ENCODE data around the gene MAIP1. TPM values are rescaled to one million over a fixed set of nuclear protein-coding genes. Genes with fewer than 3 reads are reported as not detected.

The MAIP1 gene
- total RNA-seq, 1 donor from 2014 or later = 18.1 TPM

- TF ChIP-seq CTCF (IDR thresholded peaks at IDR 0.05; ENCODE audit: partially characterized antibody, unreplicated experiment) = no peak
- Mint-ChIP-seq H3K36me3 (ENCODE audit: unreplicated experiment) (no peaks in the 10 kb centered on the region), H3K27me3 (ENCODE audit: unreplicated experiment) (no peaks in the 10 kb centered on the region), H3K4me3 (ENCODE audit: unreplicated experiment) (no peak overlapping the region), H3K4me1 (ENCODE audit: low read depth, unreplicated experiment) (peaks cover 7% of the 10 kb centered on the region), H3K9me3 (ENCODE audit: unreplicated experiment) (no peaks in the 10 kb centered on the region), H3K27ac (ENCODE audit: unreplicated experiment) (no peak overlapping the region)
- DNase-seq = no peak
These were observed 31.5 kb upstream of the MAIP1 start for GRCh38 chr2:199923924-199924323.

GRCh38 chr2:199926806-199927205 is 28.6 kb upstream of the MAIP1 start:
- Mint-ChIP-seq H3K9me3 (ENCODE audit: unreplicated experiment) (peaks cover 2% of the 10 kb centered on the region), H3K27me3 (ENCODE audit: unreplicated experiment) (no peaks in the 10 kb centered on the region), H3K4me1 (ENCODE audit: low read depth, unreplicated experiment) (peaks cover 7% of the 10 kb centered on the region), H3K4me3 (ENCODE audit: unreplicated experiment) (no peak overlapping the region), H3K27ac (ENCODE audit: unreplicated experiment) (no peak overlapping the region), H3K36me3 (ENCODE audit: unreplicated experiment) (no peaks in the 10 kb centered on the region)
- no peak for DNase-seq
- no peak for TF ChIP-seq CTCF (IDR thresholded peaks at IDR 0.05; ENCODE audit: partially characterized antibody, unreplicated experiment)

- Mint-ChIP-seq H3K4me3 (ENCODE audit: unreplicated experiment) (no peak overlapping the region), H3K27me3 (ENCODE audit: unreplicated experiment) (peaks cover 2% of the 10 kb centered on the region), H3K4me1 (ENCODE audit: low read depth, unreplicated experiment) (no peaks in the 10 kb centered on the region), H3K9me3 (ENCODE audit: unreplicated experiment) (peaks cover 2% of the 10 kb centered on the region), H3K27ac (ENCODE audit: unreplicated experiment) (no peak overlapping the region), H3K36me3 (ENCODE audit: unreplicated experiment) (no peaks in the 10 kb centered on the region)
- no peak for DNase-seq
- no peak for TF ChIP-seq CTCF (IDR thresholded peaks at IDR 0.05; ENCODE audit: partially characterized antibody, unreplicated experiment)
These were observed 27.2 kb upstream of the MAIP1 start for GRCh38 chr2:199928226-199928625.

GRCh38 chr2:199928626-199929025 is 26.8 kb upstream of the MAIP1 start:
- Mint-ChIP-seq H3K27ac (ENCODE audit: unreplicated experiment) (no peak overlapping the region), H3K36me3 (ENCODE audit: unreplicated experiment) (no peaks in the 10 kb centered on the region)
- TF ChIP-seq CTCF (IDR thresholded peaks at IDR 0.05; ENCODE audit: partially characterized antibody, unreplicated experiment) = no peak

GRCh38 chr2:199929262-199929661 is 26.1 kb upstream of the MAIP1 start:
- no peaks in the 10 kb centered on the region for H3K36me3 Mint-ChIP-seq (ENCODE audit: unreplicated experiment)
- H3K4me1 Mint-ChIP-seq (ENCODE audit: low read depth, unreplicated experiment) = no peaks in the 10 kb centered on the region
- no peak for DNase-seq
- H3K27ac Mint-ChIP-seq (ENCODE audit: unreplicated experiment) = no peak overlapping the region
- no peak overlapping the region for H3K4me3 Mint-ChIP-seq (ENCODE audit: unreplicated experiment)
- TF ChIP-seq CTCF (IDR thresholded peaks at IDR 0.05; ENCODE audit: partially characterized antibody, unreplicated experiment) = no peak
- peaks cover 2% of the 10 kb centered on the region for H3K9me3 Mint-ChIP-seq (ENCODE audit: unreplicated experiment)
- H3K27me3 Mint-ChIP-seq (ENCODE audit: unreplicated experiment) = peaks cover 2% of the 10 kb centered on the region

More at GRCh38 chr2:199928626-199929025, 26.8 kb upstream of the MAIP1 start:
- DNase-seq = no peak
- Mint-ChIP-seq H3K4me1 (ENCODE audit: low read depth, unreplicated experiment) (no peaks in the 10 kb centered on the region), H3K4me3 (ENCODE audit: unreplicated experiment) (no peak overlapping the region), H3K27me3 (ENCODE audit: unreplicated experiment) (peaks cover 2% of the 10 kb centered on the region), H3K9me3 (ENCODE audit: unreplicated experiment) (peaks cover 2% of the 10 kb centered on the region)

Data from glutamatergic neuron (in vitro differentiated cells).